Caco-2 (cell line): Measurements from ENCODE around the gene TPM1. TPM values are rescaled to one million over a fixed set of nuclear protein-coding genes. Genes with fewer than 3 reads are reported as not detected.

ENCODE experiments used
- BruUV-seq: library from RNA; stranded (reverse); fragments of 400-500 nt; replicated peaks from 2 replicates; lab custom pipeline; 2021; lab: Mats Ljungman, UMichigan
- CTCF ChIA-PET: fragments of 300-600 bp; sonication (Branson Sonifier 250); formaldehyde crosslinking; loops from one replicate; lab custom pipeline; 2022; ENCODE audit warnings: antibody characterized with exemption; lab: Charles Lee
- POLR2A ChIA-PET: fragments of 300-600 bp; sonication (Branson Sonifier 250); formaldehyde crosslinking; loops from one replicate; lab custom pipeline; 2022; ENCODE audit warnings: antibody characterized with exemption; lab: Charles Lee
- DNase-seq, 2 experiments: peaks; one replicate each; pipeline versions ENCODE4 v3.0.0 to v3.0.0-alpha.2; 2020 to 2022
- H3K27me3 ChIP-seq: replicated peaks from 2 replicates; pipeline ENCODE4 v1.6.0; 2011; ENCODE audit warnings: low read length; ENCODE audit not compliant: control insufficient read depth, insufficient read depth
- H3K36me3 ChIP-seq: 2 replicates; pipeline ENCODE4 v1.5.1; 2011; ENCODE audit warnings: low read length; ENCODE audit not compliant: control insufficient read depth, insufficient read depth
- H3K4me1 ChIP-seq: fragments of 250-450 bp; sonication (Bioruptor Pico); 2 replicates; pipeline ENCODE4 v1.5.1; 2020; ENCODE audit warnings: mild to moderate bottlenecking
- H3K4me3 ChIP-seq: 2 replicates; pipeline ENCODE4 v1.5.1; 2011; ENCODE audit warnings: low read depth, mild to moderate bottlenecking, control low read depth, low read length
- H3K9me3 ChIP-seq: fragments of 250-450 bp; sonication (Bioruptor Pico); 2 replicates; pipeline ENCODE4 v1.5.1; 2020; ENCODE audit warnings: mild to moderate bottlenecking, moderate library complexity
- H3K27ac Mint-ChIP-seq: one replicate; pipeline ENCODE4 v1.8.0; 2022; ENCODE audit warnings: mixed read lengths; ENCODE audit not compliant: unreplicated experiment
- H3K27me3 Mint-ChIP-seq: one replicate; pipeline ENCODE4 v1.8.0; 2022; ENCODE audit warnings: mixed read lengths; ENCODE audit not compliant: insufficient read depth, unreplicated experiment
- H3K36me3 Mint-ChIP-seq: one replicate; pipeline ENCODE4 v1.8.0; 2022; ENCODE audit warnings: mild to moderate bottlenecking, mixed read lengths; ENCODE audit not compliant: insufficient read depth, unreplicated experiment
- H3K4me1 Mint-ChIP-seq: one replicate; pipeline ENCODE4 v1.8.0; 2022; ENCODE audit warnings: low read depth, mixed read lengths; ENCODE audit not compliant: unreplicated experiment
- H3K4me3 Mint-ChIP-seq: one replicate; pipeline ENCODE4 v1.8.0; 2022; ENCODE audit warnings: mild to moderate bottlenecking, moderate library complexity, mixed read lengths; ENCODE audit not compliant: unreplicated experiment
- H3K9me3 Mint-ChIP-seq: one replicate; pipeline ENCODE4 v1.8.0; 2022; ENCODE audit warnings: mixed read lengths; ENCODE audit not compliant: unreplicated experiment
- CTCF ChIP-seq, 2 experiments: fragments of 200-600 bp in 1 of 2; IDR thresholded peaks; 1 replicate in 1 of 2; 2 replicates in 1 of 2; pipeline versions ENCODE4 v1.5.1 to v1.8.0; 2011 to 2022; ENCODE audit warnings: antibody characterized with exemption in 1 of 2, control low read depth in 1 of 2, inconsistent platforms in 1 of 2, low read depth in 1 of 2, low read length in 1 of 2, mild to moderate bottlenecking in 1 of 2, moderate library complexity in 1 of 2; ENCODE audit not compliant: insufficient read depth in 1 of 2, severe bottlenecking in 1 of 2, unreplicated experiment in 1 of 2
- intact Hi-C: fragments of 100-400 bp; cut with micrococcal nuclease; formaldehyde crosslinking; loops from one replicate; pipeline ENCODE4 v1.10.0; 2022; ENCODE audit not compliant: unreplicated experiment
- total RNA-seq: library from RNA; stranded (reverse); gene quantifications from 2 replicates; pipeline ENCODE4 v1.2.3, GENCODE V29; 2022

TPM1 gene
- total RNA-seq, 1 experiment from 2014 or later = 193 TPM

- H3K27ac Mint-ChIP-seq = peak overlapping the region; percentile 96
- DNase-seq = no peak
- BruUV-seq = no TSS peak
- H3K4me1 Mint-ChIP-seq = peaks cover 48% of the 10 kb centered on the region
- no peaks in the 10 kb centered on the region for H3K9me3 Mint-ChIP-seq
- POLR2A ChIA-PET = interaction anchor here (1.2 kb wide), 1 partner anchor 234 kb away, joined by 3 read pairs; no protein-coding TSS in a partner anchor
- peaks cover 49% of the 10 kb centered on the region for H3K4me1 ChIP-seq
- H3K4me3 ChIP-seq = no peak overlapping the region
- CTCF ChIA-PET = interaction anchor here (1.0 to 1.4 kb wide), 2 partner anchors 48 to 303 kb away, joined by 3 read pairs; no protein-coding TSS in a partner anchor
- intact Hi-C loops = loop anchor here (1.0 to 10.0 kb wide), 2 partner anchors 150 to 359 kb away; no protein-coding TSS in a partner anchor
- H3K9me3 ChIP-seq = no peaks in the 10 kb centered on the region
- TF ChIP-seq CTCF (IDR thresholded peaks at IDR 0.05; ENCODE audit: insufficient read depth in 1 of 2, low read depth in 1 of 2, low read length in 1 of 2, severe bottlenecking in 1 of 2, unreplicated experiment in 1 of 2) = no peak
- H3K36me3 ChIP-seq = no peaks in the 10 kb centered on the region
- no peaks in the 10 kb centered on the region for H3K27me3 Mint-ChIP-seq
- H3K36me3 Mint-ChIP-seq = peaks cover 88% of the 10 kb centered on the region
- H3K4me3 Mint-ChIP-seq = peak overlapping the region; percentile 80
- no peaks in the 10 kb centered on the region for H3K27me3 ChIP-seq
Measured at GRCh38 chr15:63045879-63046278, 3.3 kb downstream of the TPM1 start.

DNA sequence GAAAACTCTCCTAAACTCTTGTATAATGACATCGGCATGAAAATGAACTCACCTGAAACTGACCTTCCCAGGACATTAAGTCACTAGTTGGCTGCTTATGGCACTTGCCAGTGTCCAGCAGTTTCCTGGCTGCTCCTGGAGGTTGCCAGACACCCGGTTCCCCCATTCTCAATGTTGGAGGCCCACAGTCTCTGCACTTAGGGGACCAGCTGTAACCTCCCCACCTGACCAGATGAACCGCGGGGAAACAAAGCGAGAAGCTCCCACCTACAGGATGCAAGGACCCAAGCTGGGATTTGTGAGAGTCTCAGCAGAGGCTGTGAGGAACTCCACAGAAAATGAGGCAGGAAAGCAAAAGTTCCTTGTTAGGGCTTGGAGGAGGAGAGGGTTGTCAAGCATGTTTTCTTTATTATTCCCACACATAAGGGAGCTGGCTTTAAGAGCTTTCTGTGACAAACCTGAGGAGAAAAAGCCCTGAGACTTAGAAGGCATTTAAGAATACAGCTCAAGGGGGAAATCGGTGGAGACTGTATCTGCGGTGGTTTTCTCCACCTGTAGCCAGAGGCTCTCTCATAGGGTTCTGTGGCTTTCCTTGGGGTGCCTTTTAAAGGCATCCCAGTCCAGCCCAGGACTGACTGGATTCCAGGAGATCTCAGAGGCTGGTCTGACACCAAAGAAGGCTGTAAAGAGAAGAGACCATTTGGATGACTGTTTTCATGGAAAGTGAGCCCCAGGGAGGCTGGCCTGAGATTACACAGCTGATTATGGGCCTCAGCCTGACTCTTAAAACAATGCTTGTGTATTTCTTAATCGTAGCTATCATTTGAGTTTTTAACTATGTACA lies 4.6 kb downstream of the TPM1 start:
- no peaks in the 10 kb centered on the region for H3K9me3 Mint-ChIP-seq
- peak overlapping the region; percentile 90 for H3K27ac Mint-ChIP-seq
- H3K4me1 Mint-ChIP-seq = peaks cover 50% of the 10 kb centered on the region
- peak overlapping the region; percentile 90 for H3K4me3 Mint-ChIP-seq
- H3K36me3 ChIP-seq = no peaks in the 10 kb centered on the region
- CTCF ChIA-PET = interaction anchor here (0.6 to 2.2 kb wide), 21 partner anchors 10 to 594 kb away, joined by 3 to 17 read pairs (median 5); partner anchors contain the start of gene APH1B
- POLR2A ChIA-PET = interaction anchor here (0.5 to 2.1 kb wide), 6 partner anchors 8 to 265 kb away, joined by 3 to 9 read pairs (median 4); no protein-coding TSS in a partner anchor
- no peak for TF ChIP-seq CTCF (IDR thresholded peaks at IDR 0.05; ENCODE audit: insufficient read depth in 1 of 2, low read depth in 1 of 2, low read length in 1 of 2, severe bottlenecking in 1 of 2, unreplicated experiment in 1 of 2)
- BruUV-seq = no TSS peak
- H3K4me1 ChIP-seq = peaks cover 53% of the 10 kb centered on the region
- intact Hi-C loops = loop anchor here (10.0 kb wide), 1 partner anchor 358 kb away; no protein-coding TSS in a partner anchor
- peaks cover 95% of the 10 kb centered on the region for H3K36me3 Mint-ChIP-seq
- H3K9me3 ChIP-seq = no peaks in the 10 kb centered on the region
- DNase-seq = no peak
- no peaks in the 10 kb centered on the region for H3K27me3 Mint-ChIP-seq
- H3K4me3 ChIP-seq = no peak overlapping the region
- H3K27me3 ChIP-seq = no peaks in the 10 kb centered on the region

GRCh38 chr15:63047792-63048114 lies 5.2 kb downstream of the TPM1 start:
- peaks cover 56% of the 10 kb centered on the region for H3K4me1 Mint-ChIP-seq
- BruUV-seq = no TSS peak
- POLR2A ChIA-PET = interaction anchor here (0.5 to 2.1 kb wide), 8 partner anchors 9 to 265 kb away, joined by 3 to 9 read pairs (median 4); no protein-coding TSS in a partner anchor
- intact Hi-C loops = loop anchor here (1.0 to 10.0 kb wide), 2 partner anchors 46 to 357 kb away; no protein-coding TSS in a partner anchor
- H3K27me3 ChIP-seq = no peaks in the 10 kb centered on the region
- H3K27ac Mint-ChIP-seq = peak overlapping the region; percentile 90
- peak overlapping the region; percentile 81 for H3K4me3 ChIP-seq
- no peak for DNase-seq
- peak overlapping the region; percentile 90 for H3K4me3 Mint-ChIP-seq
- CTCF ChIA-PET = interaction anchor here (0.6 to 2.2 kb wide), 24 partner anchors 9 to 1024 kb away, joined by 3 to 17 read pairs (median 4); partner anchors contain the start of gene APH1B
- TF ChIP-seq CTCF (IDR thresholded peaks at IDR 0.05; ENCODE audit: insufficient read depth in 1 of 2, low read depth in 1 of 2, low read length in 1 of 2, severe bottlenecking in 1 of 2, unreplicated experiment in 1 of 2) = no peak
- no peaks in the 10 kb centered on the region for H3K9me3 ChIP-seq
- H3K36me3 Mint-ChIP-seq = peaks cover 95% of the 10 kb centered on the region
- H3K4me1 ChIP-seq = peaks cover 59% of the 10 kb centered on the region
- no peaks in the 10 kb centered on the region for H3K9me3 Mint-ChIP-seq
- H3K36me3 ChIP-seq = no peaks in the 10 kb centered on the region
- H3K27me3 Mint-ChIP-seq = no peaks in the 10 kb centered on the region
